Neural progenitor cell (in vitro differentiated cells): Measurements from ENCODE around the gene CCDC61. TPM values are rescaled to one million over a fixed set of nuclear protein-coding genes. Genes with fewer than 3 reads are reported as not detected.

Experiments
- DNase-seq: peaks from one replicate; pipeline ENCODE4 v3.0.0-alpha.2; 2016; ENCODE audit warnings: low spot score
- H2AFZ ChIP-seq: fragments of 200-600 bp; sonication (generic); replicated peaks from 2 replicates; pipeline ENCODE4 v1.6.1; 2016; ENCODE audit warnings: antibody characterized with exemption
- H3F3A ChIP-seq: fragments of 200-600 bp; sonication (generic); 2 replicates; pipeline ENCODE4 v1.6.1; 2016; ENCODE audit warnings: antibody characterized with exemption, low read depth
- H3K27ac ChIP-seq: fragments of 200-600 bp; sonication (generic); 2 replicates; pipeline ENCODE4 v1.5.1; 2016; ENCODE audit warnings: mild to moderate bottlenecking
- H3K27me3 ChIP-seq: fragments of 200-600 bp; sonication (generic); 2 replicates; pipeline ENCODE4 v1.6.1; 2016; ENCODE audit warnings: mild to moderate bottlenecking, moderate library complexity
- H3K36me3 ChIP-seq: fragments of 200-600 bp; sonication (generic); 2 replicates; pipeline ENCODE4 v1.5.1; 2016
- H3K4me1 ChIP-seq: fragments of 200-600 bp; sonication (generic); 2 replicates; pipeline ENCODE4 v1.6.1; 2016; ENCODE audit warnings: mixed run types
- H3K4me2 ChIP-seq: fragments of 200-600 bp; sonication (generic); 2 replicates; pipeline ENCODE4 v1.6.1; 2016
- H3K4me3 ChIP-seq: fragments of 200-600 bp; sonication (generic); 2 replicates; pipeline ENCODE4 v1.5.1; 2016
- H3K79me2 ChIP-seq: fragments of 200-600 bp; sonication (generic); 2 replicates; pipeline ENCODE4 v1.6.1; 2016; ENCODE audit warnings: low read depth
- H3K9ac ChIP-seq: fragments of 200-600 bp; sonication (generic); 2 replicates; pipeline ENCODE4 v1.6.1; 2016
- H3K9me3 ChIP-seq: fragments of 200-600 bp; sonication (generic); 2 replicates; pipeline ENCODE4 v1.5.1; 2016; ENCODE audit warnings: low read depth
- H4K20me1 ChIP-seq: fragments of 200-600 bp; sonication (generic); 2 replicates; pipeline ENCODE4 v1.6.1; 2016; ENCODE audit warnings: low read depth
- H3K27ac Mint-ChIP-seq: 3 replicates; pipeline ENCODE4 v1.8.0; 2021; ENCODE audit warnings: mixed read lengths
- H3K27me3 Mint-ChIP-seq: 2 replicates; pipeline ENCODE4 v1.8.0; 2022; ENCODE audit warnings: low read depth, mild to moderate bottlenecking, inconsistent platforms, moderate library complexity, mixed read lengths; ENCODE audit not compliant: insufficient read depth
- H3K36me3 Mint-ChIP-seq: 3 replicates; pipeline ENCODE4 v1.8.0; 2021; ENCODE audit warnings: mixed read lengths
- H3K4me1 Mint-ChIP-seq: 3 replicates; pipeline ENCODE4 v1.8.0; 2021; ENCODE audit warnings: mixed read lengths
- H3K4me3 Mint-ChIP-seq: 3 replicates; pipeline ENCODE4 v1.8.0; 2021; ENCODE audit warnings: mild to moderate bottlenecking, moderate library complexity, mixed read lengths
- H3K9me3 Mint-ChIP-seq: 3 replicates; pipeline ENCODE4 v1.8.0; 2020; ENCODE audit warnings: mixed read lengths
- EZH2 ChIP-seq: fragments of 200-600 bp; sonication (generic); IDR thresholded peaks from 2 replicates; pipeline ENCODE4 v1.6.1; 2017; ENCODE audit warnings: antibody characterized with exemption, mild to moderate bottlenecking, moderate library complexity
- EZH2phosphoT487 ChIP-seq: fragments of 200-600 bp; sonication (generic); IDR thresholded peaks from 2 replicates; pipeline ENCODE4 v1.6.1; 2017; ENCODE audit warnings: antibody characterized with exemption
- total RNA-seq: library from RNA; depleted of rRNA; stranded (reverse); fragments of >200 nt; gene quantifications from 2 replicates; pipeline ENCODE4 v1.2.3, GENCODE V29; 2015; ENCODE audit warnings: low replicate concordance
- TF ChIP-seq, protein P1 (sequence below): fragments of 200-600 bp; sonication (generic); IDR thresholded peaks from 2 replicates; pipeline ENCODE4 v1.5.1; 2017; ENCODE audit warnings: antibody characterized with exemption, mild to moderate bottlenecking

Gene CCDC61
- total RNA-seq, 1 donor from 2014 or later: 5.7 TPM

DNA sequence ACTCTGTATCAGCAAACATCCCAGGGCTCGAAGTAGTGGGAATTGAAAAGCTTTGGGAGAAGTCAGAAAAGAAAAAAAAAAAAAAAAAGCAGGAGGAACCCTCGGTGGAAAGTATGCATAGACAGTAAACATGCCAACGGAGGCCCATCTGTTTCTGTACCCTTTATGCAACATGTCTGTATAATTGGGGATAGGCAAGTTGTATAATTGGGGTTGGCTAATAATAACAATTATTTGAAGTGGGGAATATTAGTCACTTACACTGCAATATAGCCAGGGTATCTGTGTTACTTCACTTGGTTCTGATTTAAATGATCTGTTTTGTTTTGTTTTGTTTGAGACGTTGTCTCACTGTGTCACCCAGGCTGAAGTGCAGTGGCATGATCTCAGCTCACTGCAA is 57.6 kb downstream of the CCDC61 start:
- no peaks in the 10 kb centered on the region for H3K9me3 ChIP-seq
- no peaks in the 10 kb centered on the region for H4K20me1 ChIP-seq
- TF ChIP-seq EZH2 (no peak), EZH2phosphoT487 (no peak)
- TF ChIP-seq, protein P1, sequence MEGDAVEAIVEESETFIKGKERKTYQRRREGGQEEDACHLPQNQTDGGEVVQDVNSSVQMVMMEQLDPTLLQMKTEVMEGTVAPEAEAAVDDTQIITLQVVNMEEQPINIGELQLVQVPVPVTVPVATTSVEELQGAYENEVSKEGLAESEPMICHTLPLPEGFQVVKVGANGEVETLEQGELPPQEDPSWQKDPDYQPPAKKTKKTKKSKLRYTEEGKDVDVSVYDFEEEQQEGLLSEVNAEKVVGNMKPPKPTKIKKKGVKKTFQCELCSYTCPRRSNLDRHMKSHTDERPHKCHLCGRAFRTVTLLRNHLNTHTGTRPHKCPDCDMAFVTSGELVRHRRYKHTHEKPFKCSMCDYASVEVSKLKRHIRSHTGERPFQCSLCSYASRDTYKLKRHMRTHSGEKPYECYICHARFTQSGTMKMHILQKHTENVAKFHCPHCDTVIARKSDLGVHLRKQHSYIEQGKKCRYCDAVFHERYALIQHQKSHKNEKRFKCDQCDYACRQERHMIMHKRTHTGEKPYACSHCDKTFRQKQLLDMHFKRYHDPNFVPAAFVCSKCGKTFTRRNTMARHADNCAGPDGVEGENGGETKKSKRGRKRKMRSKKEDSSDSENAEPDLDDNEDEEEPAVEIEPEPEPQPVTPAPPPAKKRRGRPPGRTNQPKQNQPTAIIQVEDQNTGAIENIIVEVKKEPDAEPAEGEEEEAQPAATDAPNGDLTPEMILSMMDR: no peak
- no peak overlapping the region for H3K4me3 Mint-ChIP-seq
- peaks cover 2% of the 10 kb centered on the region for H3K27me3 Mint-ChIP-seq
- no peaks in the 10 kb centered on the region for H3K4me1 ChIP-seq
- H2AFZ ChIP-seq: no peak overlapping the region
- no peak overlapping the region for H3K4me2 ChIP-seq
- no peaks in the 10 kb centered on the region for H3K4me1 Mint-ChIP-seq
- H3K27ac ChIP-seq: no peak overlapping the region
- H3F3A ChIP-seq: no peaks in the 10 kb centered on the region
- no peak overlapping the region for H3K9ac ChIP-seq
- H3K27me3 ChIP-seq: peaks cover 18% of the 10 kb centered on the region
- H3K27ac Mint-ChIP-seq: no peak overlapping the region
- peaks cover 31% of the 10 kb centered on the region for H3K9me3 Mint-ChIP-seq
- no peak for DNase-seq
- no peak overlapping the region for H3K4me3 ChIP-seq
- no peaks in the 10 kb centered on the region for H3K36me3 ChIP-seq
- no peaks in the 10 kb centered on the region for H3K36me3 Mint-ChIP-seq
- no peaks in the 10 kb centered on the region for H3K79me2 ChIP-seq

DNA sequence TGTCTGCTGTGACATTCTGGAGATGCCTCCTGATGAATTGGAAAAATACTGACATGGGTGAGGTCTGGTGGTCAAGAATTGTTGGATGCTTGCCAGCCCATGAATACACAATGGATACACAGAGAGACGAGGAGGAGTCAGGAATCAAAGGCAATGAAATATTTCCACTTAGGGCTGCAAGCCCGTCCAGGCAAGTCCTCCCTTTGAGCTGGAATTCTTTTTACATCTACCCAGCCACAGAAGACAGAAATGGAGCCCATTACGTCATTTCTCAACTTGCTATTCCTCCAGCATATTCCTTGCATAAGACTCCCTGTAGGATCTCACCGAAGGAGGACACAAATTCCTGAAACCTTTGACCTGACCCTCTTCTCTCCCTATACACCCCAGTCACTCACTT is 61.3 kb downstream of the CCDC61 start:
- H3K27me3 ChIP-seq: peaks cover 18% of the 10 kb centered on the region
- H3F3A ChIP-seq: no peaks in the 10 kb centered on the region
- no peak for DNase-seq
- no peak overlapping the region for H2AFZ ChIP-seq
- Mint-ChIP-seq H3K36me3 (no peaks in the 10 kb centered on the region), H3K4me3 (no peak overlapping the region), H3K27me3 (no peaks in the 10 kb centered on the region), H3K27ac (no peak overlapping the region), H3K4me1 (no peaks in the 10 kb centered on the region), H3K9me3 (peaks cover 31% of the 10 kb centered on the region)
- TF ChIP-seq EZH2 (no peak), EZH2phosphoT487 (no peak)
- TF ChIP-seq, protein P1: no peak
- no peak overlapping the region for H3K9ac ChIP-seq
- no peaks in the 10 kb centered on the region for H3K36me3 ChIP-seq
- H3K27ac ChIP-seq: no peak overlapping the region
- no peaks in the 10 kb centered on the region for H3K4me1 ChIP-seq
- peaks cover 12% of the 10 kb centered on the region for H3K9me3 ChIP-seq
- H3K4me3 ChIP-seq: no peak overlapping the region
- no peaks in the 10 kb centered on the region for H4K20me1 ChIP-seq
- H3K79me2 ChIP-seq: no peaks in the 10 kb centered on the region
- H3K4me2 ChIP-seq: no peak overlapping the region

DNA sequence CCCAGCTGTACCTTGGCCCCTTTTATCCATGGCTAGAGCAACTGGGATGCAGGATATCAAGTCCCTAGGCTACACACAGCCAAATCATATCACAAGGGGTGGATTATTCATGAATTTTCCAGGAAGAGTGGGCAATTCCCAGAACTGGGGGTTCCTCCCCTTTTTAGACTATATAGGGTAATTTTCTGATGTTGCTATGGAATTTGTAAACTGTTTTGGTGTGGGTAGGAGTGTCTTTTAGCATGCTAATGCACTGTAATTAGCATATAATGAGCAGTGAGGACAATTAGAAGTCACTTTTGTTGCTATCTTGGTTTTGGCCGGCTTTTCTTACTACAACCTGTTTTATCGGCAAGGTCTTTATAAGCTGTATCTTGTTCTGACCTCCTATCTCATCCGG is 63.5 kb downstream of the CCDC61 start:
- Mint-ChIP-seq H3K4me1 (no peaks in the 10 kb centered on the region), H3K27me3 (no peaks in the 10 kb centered on the region)

More for the DNA sequence above, 63.5 kb downstream of the CCDC61 start:
- TF ChIP-seq, protein P1: no peak
- no peak for TF ChIP-seq EZH2phosphoT487
- H3K9ac ChIP-seq: no peak overlapping the region
- Mint-ChIP-seq H3K36me3 (no peaks in the 10 kb centered on the region), H3K27ac (no peak overlapping the region), H3K4me3 (peak overlapping the region; percentile 8), H3K9me3 (peaks cover 29% of the 10 kb centered on the region)
- no peak overlapping the region for H3K4me3 ChIP-seq
- no peaks in the 10 kb centered on the region for H3F3A ChIP-seq
- no peak overlapping the region for H3K27ac ChIP-seq
- no peak overlapping the region for H3K4me2 ChIP-seq
- no peaks in the 10 kb centered on the region for H3K36me3 ChIP-seq
- no peaks in the 10 kb centered on the region for H4K20me1 ChIP-seq
- no peaks in the 10 kb centered on the region for H3K4me1 ChIP-seq
- no peaks in the 10 kb centered on the region for H3K79me2 ChIP-seq
- no peak overlapping the region for H2AFZ ChIP-seq
- no peak for DNase-seq
- peaks cover 15% of the 10 kb centered on the region for H3K27me3 ChIP-seq
- H3K9me3 ChIP-seq: peaks cover 15% of the 10 kb centered on the region
